HL-60 (cell line): Measurements from ENCODE around the gene PPP1R14C.

Experiments used
- CTCF ChIP-seq: IDR thresholded peaks from one replicate; pipeline ENCODE4 v1.5.1; 2011; ENCODE audit warnings: low read length, control low read depth, inconsistent platforms; ENCODE audit not compliant: insufficient read depth
- GABPA ChIP-seq: IDR thresholded peaks from 2 replicates; pipeline ENCODE4 v1.6.1; 2012; ENCODE audit warnings: low read depth
- REST ChIP-seq: IDR thresholded peaks from 2 replicates; pipeline ENCODE4 v1.6.1; 2012; ENCODE audit warnings: low read depth; ENCODE audit not compliant: insufficient replicate concordance
- SPI1 ChIP-seq: IDR thresholded peaks from 2 replicates; pipeline ENCODE4 v1.6.1; 2012; ENCODE audit warnings: low read depth, mild to moderate bottlenecking, borderline replicate concordance

- no peak for TF ChIP-seq REST
- no peak for TF ChIP-seq CTCF
- no peak for TF ChIP-seq GABPA
- TF ChIP-seq SPI1 = no peak
Observed at GRCh38 chr6:150261997-150262697, 119.3 kb downstream of the PPP1R14C start.
